HG02571 (cell line): ENCODE data around the gene HS3ST3B1.
A peak's percentile ranks its signal among the peaks of the same experiment; 100 is the strongest.

ENCODE experiments used
- ATAC-seq: cut with Tn5 transposase; IDR thresholded peaks from one replicate; pipeline ENCODE4 v1.9.1; 2021; ENCODE audit warnings: mild to moderate bottlenecking, moderate library complexity; ENCODE audit not compliant: unreplicated experiment

HS3ST3B1 gene

DNA sequence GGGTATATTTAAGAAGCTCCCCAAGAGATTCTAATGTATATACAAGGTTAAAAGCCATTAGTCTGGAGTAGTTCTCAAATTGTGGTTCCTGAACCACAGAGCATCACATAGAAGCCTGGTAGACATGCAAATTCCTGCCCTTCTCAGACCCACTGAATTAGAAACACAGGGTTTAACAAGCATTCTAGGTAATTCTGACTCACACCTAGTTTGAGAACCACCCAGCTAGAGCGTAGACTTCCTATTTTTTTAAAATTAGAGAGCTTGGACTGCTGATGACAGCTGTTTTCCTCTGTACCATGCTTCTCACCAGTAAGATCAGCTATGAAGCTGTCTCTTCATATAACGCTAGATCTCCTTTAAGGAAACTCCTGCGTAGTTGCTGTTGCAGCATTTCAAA, 50.6 kb downstream of the HS3ST3B1 start:
- ATAC-seq: peak; percentile 68

DNA sequence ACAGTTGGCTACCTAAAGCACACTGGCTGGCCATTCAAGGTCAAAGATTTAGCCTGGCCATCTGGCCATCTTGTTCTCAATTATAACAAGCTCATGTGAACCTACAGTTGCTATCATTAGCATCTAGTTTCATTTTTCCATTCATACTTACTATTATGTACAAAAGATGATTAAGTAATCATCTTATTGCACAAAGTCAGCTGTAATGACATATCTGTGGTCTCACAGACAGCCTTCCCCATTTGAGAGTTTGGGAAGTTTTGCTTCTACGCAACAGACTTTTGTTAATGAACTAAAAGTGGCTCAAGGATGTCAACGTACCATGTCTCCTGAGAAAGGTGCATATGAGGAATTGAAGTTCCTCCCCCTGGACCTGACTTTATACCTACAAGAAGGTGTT, 51.3 kb downstream of the HS3ST3B1 start:
- ATAC-seq: no peak

DNA sequence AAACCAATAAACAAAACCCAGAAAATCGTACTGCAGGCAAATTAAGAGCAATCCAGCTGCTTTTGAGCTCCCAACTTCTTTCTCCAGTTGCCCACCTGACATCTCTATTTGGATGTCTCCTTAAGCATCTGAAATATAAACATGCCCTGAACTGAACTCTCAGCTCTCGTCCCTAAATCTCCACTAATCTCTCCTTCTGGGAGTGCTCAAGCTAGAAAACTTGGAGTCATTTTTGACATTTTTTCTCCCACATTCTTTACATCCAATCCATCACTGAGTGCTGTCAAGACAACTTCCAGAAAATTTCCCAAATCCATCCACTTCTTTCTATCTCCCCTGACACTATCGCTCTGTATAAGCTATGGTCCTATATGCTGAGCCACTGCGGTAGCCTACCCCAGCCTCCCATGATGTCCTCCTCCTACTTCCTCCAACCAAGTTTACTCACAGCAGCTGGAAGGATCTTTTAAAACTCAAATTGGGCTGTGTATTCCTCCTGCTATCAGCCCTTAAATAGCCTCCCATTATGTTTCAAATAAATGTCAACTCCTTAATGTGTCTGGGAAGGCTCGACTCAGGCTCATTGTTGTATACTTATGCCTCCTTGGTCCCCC, 53.1 kb downstream of the HS3ST3B1 start:
- ATAC-seq: no peak

DNA sequence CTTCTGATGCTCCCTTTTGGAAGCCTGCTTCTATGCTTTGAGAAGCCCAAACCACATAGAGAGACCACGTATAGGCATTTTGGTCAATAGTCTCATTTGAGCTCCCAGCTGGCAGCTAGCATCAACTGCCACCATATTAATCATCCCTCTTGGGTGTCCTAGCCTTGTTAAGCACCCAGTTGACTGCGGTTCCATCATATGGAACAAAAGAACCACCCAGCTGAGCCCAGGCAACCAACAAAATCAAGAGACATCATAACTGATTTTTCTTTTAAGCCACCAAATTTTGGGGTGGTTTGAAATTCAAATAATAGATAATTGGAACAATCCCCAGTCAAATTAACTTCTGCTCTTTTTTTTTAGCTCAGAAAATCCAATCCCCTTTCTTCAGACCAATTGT, 53.9 kb downstream of the HS3ST3B1 start:
- ATAC-seq: no peak

DNA sequence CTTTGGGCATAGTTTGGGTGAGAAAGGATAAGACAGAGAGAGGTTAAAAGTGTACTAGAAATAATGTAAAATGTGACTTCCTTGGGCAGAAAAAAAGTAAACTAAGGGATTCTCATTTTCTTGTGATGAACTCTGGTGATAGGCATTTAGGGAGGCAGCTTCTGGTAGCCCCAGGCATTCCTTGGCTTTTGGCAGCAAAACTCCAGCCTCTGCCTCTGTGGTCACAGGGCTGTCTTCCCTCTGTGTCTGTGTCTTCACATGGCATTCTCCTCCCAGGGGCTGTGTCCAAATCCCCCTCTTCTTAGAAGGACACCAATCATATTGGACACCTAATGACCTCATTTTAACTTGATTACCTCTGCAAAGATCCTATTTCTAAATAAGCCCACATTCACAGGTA, 54.7 kb downstream of the HS3ST3B1 start:
- no peak for ATAC-seq

DNA sequence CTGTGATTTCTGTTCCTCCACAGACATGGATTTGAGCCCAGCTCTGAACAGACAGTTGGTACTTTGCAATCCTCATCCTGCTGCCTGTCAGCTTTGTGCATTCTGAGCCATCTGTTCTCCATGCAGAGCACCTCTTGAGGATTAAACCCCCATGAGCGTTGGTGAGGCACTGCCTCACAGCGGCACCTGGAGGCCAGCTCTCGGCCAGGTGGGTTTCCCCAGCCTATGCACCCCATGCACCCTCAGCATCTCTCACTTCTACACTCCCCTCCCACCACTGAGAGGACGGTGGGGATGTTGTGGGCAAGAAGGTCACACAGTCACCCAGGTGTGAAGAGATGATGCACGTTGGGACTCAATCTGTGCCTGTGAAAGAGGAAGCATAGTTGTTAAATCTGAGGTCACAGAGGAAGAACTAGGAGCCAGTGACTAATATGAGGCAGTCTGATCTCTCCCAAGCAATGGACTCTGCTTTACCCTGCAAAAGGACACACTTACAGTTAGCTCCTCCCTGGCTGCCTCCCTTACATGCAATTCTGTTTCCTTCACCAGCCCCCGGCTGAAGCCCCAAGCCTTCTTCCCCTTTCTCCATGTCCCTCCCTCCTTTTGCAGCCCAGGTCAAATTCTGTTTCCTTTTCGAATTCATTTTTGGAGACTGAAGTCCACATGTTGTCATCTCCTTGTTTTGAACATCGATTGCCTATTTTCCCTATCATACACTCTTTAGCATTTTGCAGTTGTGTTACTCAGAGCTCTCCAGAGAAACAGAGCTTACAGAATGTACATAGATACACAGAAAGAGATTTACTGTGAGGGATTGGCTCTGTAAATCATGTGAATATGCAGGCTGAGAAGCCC, 58.5 kb downstream of the HS3ST3B1 start:
- peak; percentile 91 for ATAC-seq

DNA sequence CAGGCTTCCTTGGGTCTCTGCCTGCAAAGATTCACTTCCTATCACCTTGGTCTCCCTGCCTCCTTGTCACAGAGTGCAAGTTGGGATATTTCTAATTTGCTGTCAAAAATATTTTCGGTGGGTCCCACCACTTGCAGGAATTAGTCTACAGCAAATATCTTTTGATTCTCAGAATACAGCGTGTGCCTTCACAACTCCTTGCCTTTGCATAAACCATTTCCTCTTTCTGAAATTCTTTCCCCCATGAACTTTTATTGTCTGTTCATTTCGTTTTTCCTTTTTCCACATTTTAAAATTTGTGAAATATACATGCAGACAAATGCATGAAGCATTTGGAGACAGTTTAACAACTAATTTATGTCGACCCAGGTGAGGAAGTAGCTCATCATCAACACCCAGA, 60.0 kb downstream of the HS3ST3B1 start:
- ATAC-seq: no peak

DNA sequence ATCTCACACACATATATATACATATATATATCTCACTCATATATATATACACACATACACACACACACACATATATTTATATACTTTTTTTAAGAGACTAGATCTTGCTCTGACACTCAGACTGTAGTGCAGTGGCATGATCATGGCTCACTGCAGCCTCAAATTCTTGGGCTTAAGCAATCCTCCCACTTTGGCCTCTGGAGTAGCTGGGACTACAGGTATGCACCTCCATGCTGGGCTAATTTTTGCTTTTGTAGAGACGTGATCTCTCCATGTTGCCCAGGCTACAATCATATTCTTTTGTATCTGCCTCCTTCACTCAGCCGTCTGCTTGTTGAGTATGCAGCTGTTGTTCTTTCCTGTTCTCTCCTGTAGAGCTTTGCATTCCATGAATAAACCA, 60.6 kb downstream of the HS3ST3B1 start:
- no peak for ATAC-seq

DNA sequence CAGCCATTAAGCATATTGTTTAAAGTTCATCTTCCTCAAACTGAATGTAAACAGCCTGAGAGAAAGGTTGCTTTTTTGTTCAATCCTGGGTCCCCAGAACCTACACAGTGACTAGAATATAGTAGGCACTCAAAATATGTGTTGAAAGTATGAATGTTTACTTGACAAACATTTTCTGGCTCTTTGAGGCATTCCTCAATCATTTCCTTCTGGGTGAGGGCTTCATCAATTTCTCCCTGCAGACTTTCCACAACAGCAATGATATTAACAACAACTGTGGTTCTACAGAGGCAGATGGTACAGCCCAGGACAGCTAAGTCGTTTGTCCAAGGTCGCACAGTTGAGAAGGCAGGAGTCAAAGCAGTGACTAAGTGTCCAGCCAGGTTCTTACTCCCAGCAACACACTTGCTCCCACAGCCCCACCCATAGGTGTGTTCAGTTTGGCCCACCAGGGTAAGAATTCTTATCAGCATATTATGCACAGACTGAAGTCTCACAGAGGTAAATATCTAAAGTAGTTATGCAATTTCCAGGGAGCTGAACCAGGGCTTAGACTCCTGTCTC, 61.1 kb downstream of the HS3ST3B1 start:
- no peak for ATAC-seq

DNA sequence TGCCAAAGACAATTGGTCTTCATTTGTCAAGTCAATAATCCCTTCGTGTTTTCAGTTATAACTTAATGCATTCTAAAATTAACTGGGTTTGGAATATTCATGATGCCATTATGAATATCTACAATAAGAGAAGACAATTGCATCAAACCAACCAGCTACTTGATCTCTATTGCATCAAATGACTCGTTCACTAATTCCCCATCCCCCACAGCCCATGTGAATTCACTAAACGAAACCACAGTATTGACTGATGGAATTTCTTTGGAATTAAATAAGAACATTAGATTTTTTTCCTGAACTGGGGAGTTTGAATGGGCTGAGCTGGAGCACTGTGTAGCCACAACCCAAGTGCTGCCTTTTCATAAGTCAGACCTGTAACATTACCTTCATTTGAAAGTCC, 65.3 kb downstream of the HS3ST3B1 start:
- ATAC-seq: no peak

DNA sequence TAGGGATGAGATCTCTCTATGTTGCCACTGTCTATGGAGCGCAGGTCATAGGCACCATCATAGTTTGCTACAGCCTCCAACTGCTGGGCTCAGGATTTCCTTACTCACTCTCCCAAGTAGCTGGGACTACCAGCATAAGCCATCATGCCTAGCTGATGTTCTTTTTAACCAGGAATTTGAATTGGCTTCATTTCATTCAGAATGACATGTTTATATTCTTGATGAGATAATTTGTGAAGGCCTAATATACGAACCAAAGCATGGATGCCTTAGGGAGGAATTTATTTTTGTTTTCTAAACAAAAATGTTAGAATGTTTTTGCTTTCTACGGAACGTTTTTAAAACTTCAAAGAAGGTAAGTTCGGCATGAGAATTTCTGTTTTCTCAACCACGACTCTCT, 71.6 kb downstream of the HS3ST3B1 start:
- no peak for ATAC-seq

DNA sequence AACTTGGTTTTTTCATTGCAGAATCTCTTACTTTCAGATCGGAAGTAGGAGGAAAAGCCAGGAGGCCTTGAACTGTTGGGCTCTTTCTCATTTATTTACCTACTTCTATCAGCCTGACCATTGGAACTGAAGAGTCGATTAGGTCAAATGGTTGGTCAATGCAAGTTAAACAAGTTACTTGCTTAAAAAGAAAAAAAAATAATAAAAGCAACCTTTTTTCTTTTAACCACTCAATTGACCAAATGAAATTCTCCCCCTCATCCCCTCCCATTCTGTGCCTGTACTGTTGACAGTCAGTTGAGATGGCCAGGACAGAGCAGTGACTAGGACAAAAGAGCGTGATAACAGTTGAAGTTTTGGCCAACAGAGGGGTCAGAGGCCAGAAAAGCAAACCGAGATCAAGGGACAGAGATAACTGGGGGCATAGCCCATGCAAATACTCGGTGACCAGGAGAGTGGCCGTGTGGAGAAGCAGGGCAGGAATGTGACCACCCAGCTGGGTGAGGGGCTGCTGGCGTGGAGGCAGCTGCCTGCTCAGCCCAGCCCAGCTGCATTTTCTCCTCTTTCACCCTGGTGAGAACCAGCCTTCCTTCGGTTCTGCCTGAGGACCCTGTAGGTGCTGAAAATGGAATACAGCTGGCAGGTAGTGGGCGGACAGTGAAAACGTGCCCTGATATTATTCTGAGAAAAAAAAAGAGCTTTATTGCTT, 72.2 kb downstream of the HS3ST3B1 start:
- no peak for ATAC-seq

DNA sequence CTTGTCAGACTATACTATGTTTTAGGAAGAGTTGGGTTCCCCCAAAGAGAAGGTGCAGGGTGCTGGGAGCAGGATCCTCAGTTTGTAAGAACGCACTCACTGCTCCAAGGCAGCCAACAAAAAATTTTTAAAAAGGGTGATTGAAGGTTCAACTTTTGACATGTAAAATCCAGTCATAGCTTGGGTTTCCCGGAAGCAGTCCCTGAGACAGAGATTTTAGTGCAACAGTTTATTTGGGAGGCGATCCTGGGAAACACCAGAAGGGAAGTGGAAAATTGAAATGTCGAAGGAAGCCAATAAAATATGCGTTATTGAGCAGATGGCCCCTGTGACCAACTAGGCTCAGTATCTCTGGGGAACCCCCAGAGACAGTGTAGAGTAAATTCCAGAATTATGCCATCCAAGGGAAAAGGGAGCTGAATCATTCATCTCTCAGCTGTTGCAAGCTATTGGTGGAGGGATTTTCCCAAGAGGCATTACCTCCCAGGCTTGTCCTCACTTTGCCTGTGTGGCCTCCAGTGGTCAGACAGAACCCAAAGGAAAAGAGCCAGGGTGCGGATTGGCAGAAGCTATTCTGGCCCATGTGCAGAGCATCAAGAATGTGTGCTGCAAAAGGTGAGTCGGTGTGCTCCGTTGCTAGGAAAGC, 72.9 kb downstream of the HS3ST3B1 start:
- ATAC-seq: no peak

DNA sequence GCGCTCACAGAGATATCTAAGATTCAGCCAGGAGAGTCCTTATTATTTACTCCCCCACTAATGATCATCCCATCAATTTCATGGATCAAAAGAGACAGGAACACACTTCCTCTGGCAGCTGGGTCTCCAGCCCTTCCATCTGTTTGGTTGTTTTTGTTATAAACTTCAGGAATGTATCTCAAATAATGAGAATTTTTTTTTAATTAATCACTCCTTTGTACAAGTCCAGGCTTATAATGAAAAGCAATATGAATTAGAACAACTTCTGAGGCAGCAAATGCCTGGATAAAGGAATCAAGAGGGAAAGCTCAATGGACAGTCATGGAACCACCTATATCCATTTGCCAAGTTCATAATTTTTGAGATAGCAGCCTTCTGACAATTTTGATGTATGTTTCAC, 73.4 kb downstream of the HS3ST3B1 start:
- no peak for ATAC-seq

DNA sequence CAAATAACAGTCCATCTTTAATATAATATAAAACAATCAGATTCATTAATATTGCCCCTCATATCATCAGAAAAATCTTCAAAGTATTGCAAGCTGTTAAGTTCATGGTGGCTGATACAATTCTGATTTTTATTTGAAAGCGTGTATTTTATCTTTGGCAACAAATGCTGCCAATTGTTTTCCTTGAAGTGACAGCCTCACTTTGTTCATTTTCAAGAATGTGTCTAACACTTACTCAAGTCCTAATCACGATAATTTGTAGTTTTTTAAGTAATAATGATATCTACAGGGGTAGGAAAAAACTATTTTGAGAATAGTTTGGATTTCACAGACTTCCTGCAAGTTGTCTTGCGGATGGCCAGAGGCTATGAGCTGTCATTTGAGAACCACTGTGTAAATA, 75.8 kb downstream of the HS3ST3B1 start:
- ATAC-seq: no peak

DNA sequence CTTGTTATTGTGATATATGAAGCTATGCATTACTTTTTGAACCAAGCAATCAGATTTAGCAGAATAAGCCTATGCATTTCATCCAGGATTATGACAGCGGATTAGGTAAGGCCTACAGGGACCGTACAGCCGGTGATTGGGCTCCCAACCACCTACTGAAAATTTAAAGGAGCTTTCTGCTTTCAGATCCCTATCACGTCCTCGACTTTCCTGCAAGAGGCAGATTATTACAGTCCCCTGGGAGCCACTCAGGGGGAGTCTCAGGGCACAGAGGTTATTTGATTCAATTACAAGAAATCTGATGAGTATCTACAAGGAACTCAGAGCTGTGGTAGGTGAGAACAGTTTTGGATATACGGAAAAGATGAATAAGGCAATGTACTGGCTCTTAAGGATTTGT, 80.7 kb downstream of the HS3ST3B1 start:
- no peak for ATAC-seq

DNA sequence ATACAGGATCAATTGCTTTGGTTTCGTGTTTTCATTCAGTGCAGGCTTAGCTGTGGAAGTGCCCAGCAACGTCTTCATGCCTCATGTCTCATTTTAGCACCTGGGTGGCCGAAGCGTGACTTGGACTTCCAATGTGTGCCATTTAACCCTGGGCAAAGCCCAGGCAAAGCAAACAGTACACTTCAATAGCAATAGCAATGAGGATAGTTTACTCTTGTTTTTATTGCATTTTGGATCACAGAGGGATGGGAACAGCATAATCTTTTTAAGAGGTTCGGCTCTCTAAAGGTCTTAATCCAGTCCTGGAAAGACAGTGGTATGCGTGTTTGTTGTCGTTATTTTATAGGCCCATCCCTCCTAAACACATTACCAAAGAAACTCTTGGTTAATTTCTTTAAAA, 86.2 kb downstream of the HS3ST3B1 start:
- no peak for ATAC-seq

DNA sequence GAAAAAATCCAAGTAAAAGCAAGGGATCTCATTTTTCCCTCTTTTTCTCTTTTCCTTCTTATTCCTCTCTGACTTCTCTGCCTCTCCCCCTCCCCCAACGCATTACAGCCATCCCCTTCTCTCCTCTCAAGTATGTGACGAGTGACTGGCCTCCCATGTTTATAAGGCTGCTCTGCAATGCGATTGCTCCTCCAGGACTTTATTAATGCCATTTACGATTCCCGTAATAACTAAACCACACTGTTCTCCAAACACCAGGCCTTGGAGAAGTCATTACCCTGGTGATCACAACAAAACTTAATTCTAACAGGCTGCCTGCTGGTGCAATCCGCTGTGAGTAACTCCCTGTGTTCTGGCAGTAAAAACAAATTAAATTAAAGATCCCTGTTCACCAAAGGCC, 88.8 kb downstream of the HS3ST3B1 start:
- ATAC-seq: no peak

DNA sequence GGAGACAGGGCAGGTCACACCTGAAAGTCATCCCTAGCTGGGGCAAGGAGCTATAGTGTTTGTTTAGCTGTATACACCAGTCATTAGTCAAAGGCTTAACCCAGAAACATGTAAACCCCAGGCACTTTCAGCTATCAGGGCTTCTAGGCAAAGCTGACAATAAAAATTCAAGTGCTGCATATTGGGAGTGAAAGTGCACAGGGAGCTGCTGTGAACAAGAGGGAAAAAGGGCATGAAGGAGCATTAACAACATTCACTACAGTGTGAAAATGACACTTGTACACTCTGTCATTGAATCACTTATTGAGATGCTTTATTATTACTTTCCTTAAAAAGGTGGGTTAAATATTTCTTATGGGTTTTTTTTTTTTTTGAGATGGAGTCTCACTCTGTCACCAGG, 92.8 kb downstream of the HS3ST3B1 start:
- ATAC-seq: no peak

DNA sequence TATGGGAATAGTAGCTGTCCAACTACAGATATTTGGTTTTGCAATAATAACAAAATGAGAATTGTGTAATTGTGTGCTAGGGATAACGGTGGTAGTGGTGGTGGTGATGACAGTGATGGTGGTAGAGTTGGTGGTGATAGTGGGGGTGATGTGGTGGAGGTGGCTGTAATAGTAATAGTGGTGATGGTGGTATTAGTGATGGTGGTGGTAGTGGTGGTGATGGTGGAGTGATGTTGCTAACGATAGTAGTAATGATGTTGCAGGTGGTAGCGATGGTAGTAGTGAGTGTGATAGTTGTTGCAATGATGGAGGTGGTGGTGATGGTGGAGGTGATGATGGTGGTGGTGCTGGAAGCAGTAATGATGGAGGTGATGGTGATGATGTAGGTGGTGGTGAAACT, 94.4 kb downstream of the HS3ST3B1 start:
- no peak for ATAC-seq

DNA sequence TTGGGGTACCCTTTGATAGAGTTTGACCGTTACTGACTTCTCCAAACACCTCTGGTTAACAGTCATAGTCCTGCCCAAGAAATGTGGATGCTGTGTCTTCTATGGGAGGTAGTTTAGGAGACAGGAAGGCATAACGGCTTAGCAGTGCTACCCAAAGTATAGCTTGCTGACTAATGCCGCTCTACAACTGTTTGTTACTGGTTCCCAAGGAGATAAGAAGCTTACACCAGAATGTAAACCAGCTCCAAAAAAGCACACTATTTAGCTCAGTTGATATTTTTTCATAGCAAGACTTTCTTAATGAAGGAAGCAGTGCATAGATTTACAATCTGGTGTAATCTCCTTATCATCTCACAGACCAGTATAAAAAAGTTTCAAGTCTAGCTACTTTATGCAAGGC, 95.7 kb downstream of the HS3ST3B1 start:
- no peak for ATAC-seq
